GM12892 (cell line): ENCODE results near the gene AMZ2.

ENCODE experiments used
- POLR2A ChIP-seq: IDR thresholded peaks from 2 replicates; pipeline ENCODE4 v1.6.1; 2011; ENCODE audit warnings: low read depth, low read length, control low read depth
- POLR2AphosphoS5 ChIP-seq: IDR thresholded peaks from 2 replicates; pipeline ENCODE4 v1.6.1; 2011; ENCODE audit warnings: low read depth, low read length, control low read depth
- TAF1 ChIP-seq: IDR thresholded peaks from 2 replicates; pipeline ENCODE4 v1.6.1; 2011; ENCODE audit warnings: low read depth, mild to moderate bottlenecking, control low read depth, low read length, borderline replicate concordance

DNA sequence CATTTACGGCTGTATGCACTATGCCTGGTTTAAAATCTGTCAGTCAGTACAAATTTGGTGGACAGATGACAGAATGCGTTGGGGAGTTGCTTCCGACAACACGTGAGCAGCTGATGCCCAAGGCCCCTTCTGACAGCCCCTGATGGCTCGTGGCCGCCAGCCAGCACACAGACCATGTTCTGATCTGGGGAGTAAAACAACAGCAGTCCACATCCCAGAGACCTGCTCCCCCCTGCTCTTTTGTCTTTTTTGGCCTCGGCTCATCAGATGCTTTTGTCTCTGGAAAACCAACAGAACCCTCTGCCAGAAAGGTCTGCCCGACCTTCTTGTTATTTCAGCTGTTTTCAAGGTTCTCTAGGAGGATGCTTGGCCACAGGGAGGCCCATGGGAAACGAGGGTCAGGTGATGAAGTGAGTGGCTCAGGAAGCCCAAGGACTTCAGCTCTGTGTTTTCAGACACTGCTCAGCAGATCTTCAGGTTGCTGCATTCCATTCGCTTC lies 54.3 kb downstream of the AMZ2 start:
- TF ChIP-seq TAF1 (no peak), POLR2AphosphoS5 (no peak), POLR2A (no peak)
